ENCODE measurements around the gene SEPTIN6.

DNA sequence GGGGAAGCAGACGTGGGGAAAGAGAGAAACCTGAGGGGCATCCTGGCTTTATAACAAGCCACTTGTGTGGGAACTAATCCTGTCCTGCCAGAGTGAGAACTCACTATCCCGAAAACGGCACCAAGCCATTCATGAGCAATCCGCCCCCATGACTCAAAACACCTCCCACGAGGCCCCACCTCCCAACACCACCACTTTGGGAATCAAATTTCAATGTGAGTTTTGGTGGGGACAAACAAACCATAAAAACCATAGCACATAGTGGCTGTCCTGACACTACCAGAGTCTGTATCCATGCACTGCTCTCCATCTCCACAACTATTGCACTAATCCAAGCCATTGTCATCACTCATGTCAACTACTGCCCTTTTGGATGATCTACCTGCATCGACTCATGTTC is 28.5 kb upstream of the SEPTIN6 start:
- TF ChIP-seq TARDBP (IDR thresholded peaks at IDR 0.05): no peak
- TF ChIP-seq HDGF (IDR thresholded peaks at IDR 0.05; ENCODE audit: borderline replicate concordance): no peak
- no peak for TF ChIP-seq SUZ12 (IDR thresholded peaks at IDR 0.05)
